ENCODE data around the gene UFSP2.

- TF ChIP-seq CTCF (IDR thresholded peaks at IDR 0.05; ENCODE audit: insufficient read depth, low read length, poor library complexity, severe bottlenecking) (no peak), EZH2phosphoT487 (conservative IDR thresholded peaks at IDR 0.05; ENCODE audit: low read length) (no peak)
Observed at GRCh38 chr4:185464183-185464582, 38.4 kb upstream of the UFSP2 start.

Measured in SU-DHL-6 (cell line).